GM18870 (cell line): ENCODE measurements around the gene HSD11B1L.
"Not testable (repeated sequence)": the region's sequence is repeated elsewhere in the genome, so short reads cannot be mapped to it uniquely, and the experiment has no call there.

Experiments used
- ATAC-seq: cut with Tn5 transposase; IDR thresholded peaks from one replicate; pipeline ENCODE4 v1.9.1; 2021; ENCODE audit warnings: moderate library complexity; ENCODE audit not compliant: unreplicated experiment

The HSD11B1L gene

GRCh38 chr19:5697890-5698634 is 17.2 kb downstream of the HSD11B1L start:
- no peak for ATAC-seq

GRCh38 chr19:5698635-5699422 is 18.0 kb downstream of the HSD11B1L start:
- no peak for ATAC-seq

DNA sequence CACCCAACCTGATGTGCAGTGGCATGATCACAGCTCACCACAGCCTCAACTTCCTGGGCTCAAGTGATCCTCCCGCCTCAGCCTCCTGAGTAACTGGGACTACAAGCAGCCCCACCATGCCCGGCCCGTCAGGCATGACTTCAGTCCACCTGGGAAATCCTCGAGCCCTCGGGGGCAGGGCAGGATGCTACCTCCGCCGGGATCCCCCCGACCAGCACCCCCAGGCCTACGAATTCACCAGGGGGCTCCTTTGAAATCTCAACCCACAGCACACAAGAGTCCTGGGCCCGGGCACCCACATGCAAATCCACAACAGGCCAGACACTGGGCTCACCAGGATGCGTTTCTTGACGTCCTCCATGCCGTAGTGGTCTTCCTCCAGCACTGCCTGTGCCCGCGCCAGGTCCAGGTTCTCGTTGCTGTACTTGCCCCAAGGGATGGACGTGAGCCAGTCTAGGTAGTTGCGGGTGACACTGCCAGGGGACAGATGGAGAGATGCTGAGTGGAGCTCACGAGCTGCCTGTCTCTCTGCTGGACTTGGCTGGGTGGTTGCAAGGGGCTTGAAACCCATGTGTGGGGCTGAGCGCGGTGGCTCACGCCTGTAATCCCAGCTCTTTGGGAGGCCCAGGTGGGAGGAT is 19.7 kb downstream of the HSD11B1L start:
- ATAC-seq = no peak

- ATAC-seq = not testable (repeated sequence)
Observed at GRCh38 chr19:5702053-5702410, 21.2 kb downstream of the HSD11B1L start.

DNA sequence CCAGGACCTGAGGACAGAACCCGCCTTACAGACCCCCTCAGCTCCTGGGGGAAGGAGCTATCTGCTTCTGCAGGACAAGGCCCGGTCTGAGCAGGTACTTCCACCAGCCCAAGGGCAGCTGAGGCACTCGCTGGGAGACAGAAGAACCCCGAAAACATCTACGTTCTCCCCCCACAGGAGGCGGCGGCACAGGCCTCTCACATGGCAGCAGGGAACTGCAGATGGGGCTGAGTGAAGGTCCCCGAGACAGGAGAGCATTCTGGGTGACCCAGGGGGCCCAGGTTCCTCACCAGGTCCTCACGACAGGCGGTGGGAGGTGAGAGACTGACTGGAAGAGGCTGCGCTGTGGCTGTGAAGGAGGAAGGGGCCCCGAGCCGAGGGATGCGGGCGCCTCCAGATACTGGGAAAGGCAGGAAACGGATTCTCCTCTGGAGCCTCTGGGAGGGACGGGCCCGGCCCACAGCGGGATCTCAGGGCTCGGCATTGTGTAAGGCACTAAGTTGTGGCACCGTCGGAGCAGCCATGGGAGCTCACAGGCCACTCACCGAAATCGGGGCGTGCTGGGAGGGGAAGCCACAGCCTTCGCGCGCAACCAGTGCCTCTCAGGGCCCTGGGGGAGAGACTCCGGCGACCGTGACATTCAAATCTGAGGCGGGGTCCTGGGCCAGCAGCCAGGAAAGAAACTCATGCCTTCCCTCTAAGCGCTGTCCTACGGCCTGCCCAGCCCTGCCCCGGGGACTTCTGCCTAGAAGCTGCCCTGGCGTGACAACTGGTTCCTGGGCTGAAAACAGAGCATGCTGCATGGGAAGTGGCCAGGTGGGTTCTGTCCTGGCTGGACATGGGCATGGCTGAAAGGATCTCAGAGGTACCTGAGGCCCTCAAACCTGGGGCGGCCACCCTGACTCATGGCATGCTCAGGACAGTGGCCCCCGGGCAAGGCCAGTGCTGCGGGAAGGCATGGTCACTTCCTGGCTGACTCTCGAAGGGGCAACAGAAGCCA is 23.3 kb downstream of the HSD11B1L start:
- no peak for ATAC-seq

GRCh38 chr19:5705552-5705951 is 24.7 kb downstream of the HSD11B1L start:
- ATAC-seq = no peak

GRCh38 chr19:5706876-5707573 is 26.2 kb downstream of the HSD11B1L start:
- ATAC-seq = no peak

GRCh38 chr19:5707576-5708575 is 27.0 kb downstream of the HSD11B1L start:
- no peak for ATAC-seq

DNA sequence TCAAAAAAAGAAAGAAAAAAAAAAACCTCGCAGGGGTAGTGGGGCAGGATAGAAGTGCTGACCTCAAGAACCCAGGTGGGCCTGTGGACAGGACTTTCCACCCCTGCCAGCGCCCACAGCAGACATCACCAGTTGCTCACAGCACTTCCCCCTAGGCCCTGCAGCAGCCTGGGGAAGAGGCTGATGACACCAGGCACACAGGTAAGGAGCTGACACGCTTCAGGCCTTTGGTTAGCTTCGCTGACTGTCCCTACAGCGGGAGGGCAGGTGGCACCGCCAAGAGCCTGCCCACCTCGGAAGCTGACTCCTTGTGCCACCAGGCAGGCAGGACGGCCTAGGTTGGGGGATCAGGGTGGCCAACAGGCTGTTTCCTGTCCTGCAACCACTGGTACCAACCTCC is 30.2 kb downstream of the HSD11B1L start:
- ATAC-seq = no peak

DNA sequence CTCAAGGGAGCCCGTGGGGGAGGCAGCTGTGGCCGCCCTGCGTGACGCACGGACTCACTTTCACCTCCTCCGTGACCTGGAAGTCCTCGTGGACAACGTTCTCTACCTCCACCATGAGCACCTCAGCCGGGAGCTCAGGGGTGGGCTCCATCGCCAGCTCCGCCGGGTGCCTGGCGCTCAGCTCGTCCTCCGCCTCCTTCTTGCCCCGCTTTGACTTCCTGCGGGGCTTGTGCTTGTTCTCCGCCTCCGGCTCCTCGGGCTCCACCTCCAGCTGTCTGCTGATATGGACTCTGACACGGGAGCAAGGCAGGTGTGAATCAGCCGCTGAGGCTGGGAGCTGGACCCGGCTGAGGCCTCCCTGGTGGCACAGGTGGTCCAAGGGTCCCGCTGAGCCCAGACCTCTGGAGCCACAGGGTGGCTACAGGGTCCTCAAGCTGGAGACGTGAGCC is 30.9 kb downstream of the HSD11B1L start:
- ATAC-seq = no peak

- ATAC-seq = no peak
Observed at GRCh38 chr19:5713228-5713627, 32.4 kb downstream of the HSD11B1L start.

GRCh38 chr19:5714816-5715215 is 34.0 kb downstream of the HSD11B1L start:
- ATAC-seq = no peak

DNA sequence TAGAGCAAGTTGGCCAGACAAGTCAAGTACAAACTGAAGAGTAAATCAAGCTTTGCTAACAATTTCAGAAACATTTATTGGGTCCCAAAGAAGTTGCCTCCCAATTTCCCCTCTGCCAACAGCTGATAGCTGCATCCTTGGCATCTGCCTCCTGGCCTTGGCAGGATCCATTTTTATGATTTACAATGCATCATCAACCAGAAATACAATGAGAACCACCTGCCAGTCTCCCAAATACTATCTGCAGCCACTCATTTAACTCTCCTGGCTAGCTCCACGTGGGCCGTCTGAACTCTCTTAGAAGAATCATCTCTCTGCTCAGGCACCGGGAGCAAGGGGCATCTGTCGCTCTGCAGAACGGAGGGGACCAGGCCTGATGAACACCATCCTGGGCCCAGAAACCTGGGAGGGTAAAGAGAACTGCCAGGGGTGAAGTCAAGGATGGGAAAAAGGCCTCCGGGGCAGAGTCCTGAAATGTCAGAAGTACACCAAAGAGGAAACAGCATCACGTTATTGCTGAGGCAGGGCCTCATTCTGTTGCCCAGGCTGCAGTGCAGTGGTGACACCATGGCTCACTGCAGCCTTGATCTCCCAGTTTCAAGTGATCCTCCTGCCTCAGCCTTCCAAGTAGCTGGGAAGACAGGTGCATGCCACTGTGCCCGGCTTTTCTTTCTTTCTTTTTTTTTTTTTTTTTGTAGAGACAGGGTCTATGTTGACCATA is 36.5 kb downstream of the HSD11B1L start:
- ATAC-seq = no peak

GRCh38 chr19:5718037-5718578 is 37.3 kb downstream of the HSD11B1L start:
- no peak for ATAC-seq

- ATAC-seq = no peak
Observed at GRCh38 chr19:5718579-5719273, 37.9 kb downstream of the HSD11B1L start.

- no peak for ATAC-seq
Observed at GRCh38 chr19:5719274-5719960, 38.6 kb downstream of the HSD11B1L start.
